Psoas muscle (tissue), 8 donors: ENCODE data around the gene CFB. TPM values are rescaled to one million over a fixed set of nuclear protein-coding genes. Genes with fewer than 3 reads are reported as not detected.

ENCODE experiments used
- ATAC-seq, 4 donors: fragments of 200-7000 bp; cut with Tn5 transposase; one replicate each; pipeline ENCODE4 v1.9.1; 2020; ENCODE audit warnings: moderate library complexity in 3 of 4, mild to moderate bottlenecking in 2 of 4
- DNase-seq, 2 donors: peaks; one replicate each; pipeline ENCODE4 v3.0.0-alpha.2; 2020
- H3K27ac ChIP-seq: fragments of 200-600 bp; one replicate; pipeline ENCODE4 v1.8.0; 2022
- H3K27me3 ChIP-seq, 3 donors: fragments of 200-600 bp in 1 of 3; one replicate each; pipeline versions ENCODE4 v1.6.1 to v1.8.0; 2013 to 2022; ENCODE audit warnings: low read length in 2 of 3, mild to moderate bottlenecking in 2 of 3, moderate library complexity in 1 of 3; ENCODE audit not compliant: insufficient read depth in 3 of 3
- H3K36me3 ChIP-seq, 2 donors: fragments of 200-600 bp in 1 of 2; one replicate each; pipeline versions ENCODE4 v1.6.1 to v1.8.0; 2013 to 2022; ENCODE audit warnings: low read depth in 1 of 2, mild to moderate bottlenecking in 1 of 2, moderate library complexity in 1 of 2; ENCODE audit not compliant: insufficient read depth in 1 of 2
- H3K4me1 ChIP-seq: fragments of 200-600 bp; one replicate; pipeline ENCODE4 v1.8.0; 2022
- H3K4me3 ChIP-seq: fragments of 200-600 bp; one replicate; pipeline ENCODE4 v1.8.0; 2022; ENCODE audit warnings: mild to moderate bottlenecking
- H3K9me3 ChIP-seq: fragments of 200-600 bp; one replicate; pipeline ENCODE4 v1.8.0; 2022
- CTCF ChIP-seq: fragments of 200-600 bp; IDR thresholded peaks from one replicate; pipeline ENCODE4 v1.8.0; 2022; ENCODE audit warnings: antibody characterized with exemption
- WGBS, 3 donors: extraction: QIAGEN DNeasy Blood & Tissue Kit; methylation state at CpG; one replicate each; pipeline versions ENCODE4 v1.1.6 to v1.1.7; 2013; 5-methylcytosine and 5-hydroxymethylcytosine counted together
- intact Hi-C, 2 donors: fragments of 100-400 bp; cut with DNase I; formaldehyde crosslinking; loops; one replicate each; pipeline versions ENCODE4 v1.11.0 to v1.14.2; 2022
- polyA plus RNA-seq, 3 donors: library from polyadenylated mRNA; stranded (reverse); fragments of 200-250 nt; gene quantifications; one replicate each; pipeline ENCODE4 v1.2.3, GENCODE V29; 2013
- total RNA-seq, 4 donors: library from RNA; stranded (reverse); fragmentation: NEBNext Ultra II Directional in 2 of 4; extraction: Animal tissue kit (Norgen Biotek cat#: 25700) in 2 of 4; gene quantifications; one replicate each; pipeline versions ENCODE4 v1.2.1 to v1.2.4, GENCODE V29; 2021 to 2023
- donor health status: healthy with polysubstance abuse.
- donor health status: DM: no; HTN: no; CAD: no; lungs with moderate emphysema.
- donor health status: Bipolar disorder and iron deficiency.
- donor health status: healthy.
- donor health status: DM: yes; HTN: yes; CAD: no.
- donor health status: DM: no; HTN: no; CAD: no.
- donor health status: DM: no; HTN: no; CAD: no.
- donor health status: DM: yes; HTN: yes; CAD: no.

The CFB gene
- total and polyA plus RNA-seq, 7 donors, result 1.6 to 5.8 (median 2.5) TPM

- peak overlapping the region; percentile 95 for H3K4me3 ChIP-seq
- peaks cover 19% of the 10 kb centered on the region for H3K4me1 ChIP-seq
- no peaks in the 10 kb centered on the region for H3K27me3 ChIP-seq
- DNase-seq (no peak), ATAC-seq (no peak)
- WGBS, 3 donors, result 64 to 71% (median 65%) methylated on average over 17 of the region's 17 CpGs
- intact Hi-C loops, result loop anchor here in 1 of 2 donors (10.0 kb wide), 1 partner anchor 425 kb away; the partner anchor contains the start of genes ATP6V1G2, DDX39B and NFKBIL1
- H3K36me3 ChIP-seq, result peaks cover 5 to 62% of the 10 kb centered on the region in 2 donors
- no peak for TF ChIP-seq CTCF
- H3K9me3 ChIP-seq, result no peaks in the 10 kb centered on the region
- peak overlapping the region; percentile 96 for H3K27ac ChIP-seq
Observed at GRCh38 chr6:31969712-31970603, 24.1 kb downstream of the CFB start.

- DNase-seq (peak in 1 of 2 donors; percentile 61), ATAC-seq (peak in 2 of 4 donors; percentile 7 to 9)
- H3K36me3 ChIP-seq, result peaks cover 2 to 55% of the 10 kb centered on the region in 2 donors
- H3K9me3 ChIP-seq, result no peaks in the 10 kb centered on the region
- intact Hi-C loops, result no loop called here
- H3K27ac ChIP-seq, result peak overlapping the region; percentile 96
- TF ChIP-seq CTCF, result no peak
- 47 to 73% (median 49%) methylated on average over 14 to 18 of the region's 18 CpGs for WGBS, 3 donors
- H3K4me3 ChIP-seq, result peak overlapping the region; percentile 95
- no peaks in the 10 kb centered on the region for H3K27me3 ChIP-seq
- peaks cover 19% of the 10 kb centered on the region for H3K4me1 ChIP-seq
Observed at GRCh38 chr6:31970604-31971271, 24.8 kb downstream of the CFB start.

DNA sequence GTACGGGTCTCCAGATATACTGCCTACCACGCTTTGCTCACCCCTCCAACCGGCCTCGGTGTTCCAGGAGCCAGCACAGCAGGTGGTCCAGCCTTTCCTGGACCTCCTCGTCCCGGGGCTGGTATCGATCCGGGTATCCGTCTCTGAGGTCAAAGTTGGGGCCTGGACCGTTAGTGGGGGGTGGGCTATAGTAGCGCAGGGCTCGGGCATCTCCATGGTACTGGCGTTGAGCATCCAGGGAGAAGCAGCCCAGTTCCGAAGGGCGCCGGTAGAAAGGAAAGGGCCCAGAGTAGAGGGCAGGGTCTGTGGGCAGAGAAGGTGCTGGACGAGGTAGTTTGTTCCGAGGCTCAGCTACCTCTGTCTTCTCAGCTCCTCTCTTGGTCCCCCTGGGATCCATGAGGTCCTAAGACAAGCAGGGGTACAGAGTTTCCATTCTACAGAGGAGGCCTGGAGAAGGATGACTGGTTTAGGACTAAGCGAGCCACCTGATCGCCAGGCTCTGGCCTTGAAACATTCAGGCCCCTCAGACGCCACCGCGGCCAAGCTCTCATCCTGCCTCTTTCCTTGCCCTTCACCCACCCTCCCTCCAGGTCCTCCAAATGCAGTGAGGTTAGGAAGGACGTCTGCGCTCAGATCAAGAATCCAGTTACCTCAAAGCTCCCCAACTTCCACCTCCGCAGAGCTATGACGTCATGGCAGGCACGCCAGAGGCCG is 25.5 kb downstream of the CFB start:
- Histone ChIP-seq H3K36me3 (peaks cover 0 to 48% of the 10 kb centered on the region in 2 donors), H3K4me1 (peaks cover 19% of the 10 kb centered on the region), H3K27me3 (no peaks in the 10 kb centered on the region), H3K9me3 (no peaks in the 10 kb centered on the region), H3K27ac (peak overlapping the region; percentile 96), H3K4me3 (peak overlapping the region; percentile 95)
- DNase-seq (no peak), ATAC-seq (peak; percentile 0 to 36 (median 18))
- intact Hi-C loops, result no loop called here
- WGBS, 3 donors, result 16 to 21% (median 19%) methylated on average over 28 to 29 of the region's 29 CpGs
- TF ChIP-seq CTCF, result no peak

GRCh38 chr6:31971993-31972708 is 26.3 kb downstream of the CFB start, which contains the start of gene DXO:
DXO (minus strand) TSS chr6:31972138; CDS start chr6:31971675, 463 bp downstream.
- Histone ChIP-seq H3K27ac (peak within 1 kb of the TSS; percentile 96), H3K36me3 (peaks cover 0 to 40% of the 10 kb centered on the region in 2 donors), H3K4me3 (peak within 1 kb of the TSS; percentile 95), H3K4me1 (peaks cover 19% of the 10 kb centered on the region), H3K27me3 (no peaks in the 10 kb centered on the region), H3K9me3 (no peaks in the 10 kb centered on the region)
- WGBS, 3 donors, result 0% methylated on average over 60 to 62 of the region's 62 CpGs
- intact Hi-C loops, result no loop called here
- ATAC-seq, result peak; percentile 95 to 96 (median 96)
- peak; percentile 96 to 97 for DNase-seq
- no peak for TF ChIP-seq CTCF
